Aorta (tissue), 5 donors: Measurements from ENCODE around the gene MFN2. TPM values are rescaled to one million over a fixed set of nuclear protein-coding genes. Genes with fewer than 3 reads are reported as not detected.
"Not testable (repeated sequence)": the region's sequence is repeated elsewhere in the genome, so short reads cannot be mapped to it uniquely, and the experiment has no call there.

ENCODE experiments used
- ATAC-seq: fragments of 200-7000 bp; cut with Tn5 transposase; one replicate; pipeline ENCODE4 v1.9.1; 2022; ENCODE audit warnings: moderate library complexity; ENCODE audit not compliant: low FRiP score
- DNase-seq, 2 donors: peaks; one replicate each; pipeline ENCODE4 v3.0.0-alpha.2; 2020
- H3K27ac ChIP-seq, 2 donors: one replicate each; pipeline ENCODE4 v1.5.1; 2013; ENCODE audit warnings: low read length in 2 of 2, mild to moderate bottlenecking in 2 of 2, moderate library complexity in 2 of 2, control low read depth in 1 of 2, inconsistent platforms in 1 of 2, low read depth in 1 of 2
- H3K27me3 ChIP-seq, 2 donors: one replicate each; pipeline ENCODE4 v1.6.1; 2013; ENCODE audit warnings: control low read depth in 1 of 2, low read length in 1 of 2, mild to moderate bottlenecking in 1 of 2, moderate library complexity in 1 of 2; ENCODE audit not compliant: insufficient read depth in 2 of 2, control insufficient read depth in 1 of 2
- H3K36me3 ChIP-seq, 2 donors: one replicate each; pipeline ENCODE4 v1.6.1; 2013; ENCODE audit warnings: control low read depth in 1 of 2, low read length in 1 of 2, mild to moderate bottlenecking in 1 of 2; ENCODE audit not compliant: insufficient read depth in 2 of 2, control insufficient read depth in 1 of 2
- H3K4me1 ChIP-seq, 2 donors: one replicate each; pipeline ENCODE4 v1.6.1; 2013; ENCODE audit warnings: low read length in 2 of 2, control low read depth in 1 of 2, mild to moderate bottlenecking in 1 of 2, moderate library complexity in 1 of 2; ENCODE audit not compliant: insufficient read depth in 2 of 2, control insufficient read depth in 1 of 2
- H3K4me3 ChIP-seq, 2 donors: one replicate each; pipeline ENCODE4 v1.5.1; 2013; ENCODE audit warnings: low read length in 2 of 2, control low read depth in 1 of 2, mild to moderate bottlenecking in 1 of 2
- H3K9me3 ChIP-seq: one replicate; pipeline ENCODE4 v1.6.1; 2013; ENCODE audit warnings: mild to moderate bottlenecking, low read length; ENCODE audit not compliant: control insufficient read depth
- WGBS, 2 donors: extraction: QIAGEN DNeasy Blood & Tissue Kit; methylation state at CpG; one replicate each; pipeline ENCODE4 v1.1.7; 2013; 5-methylcytosine and 5-hydroxymethylcytosine counted together
- intact Hi-C, 2 donors: fragments of 100-400 bp; cut with DNase I; formaldehyde crosslinking; loops; one replicate each; pipeline versions ENCODE4 v1.14.2 to v1.15.0; 2022
- long read RNA-seq, 2 donors: library from polyadenylated mRNA; unstranded; transcript quantifications; one replicate each; pipeline ENCODE4 v2.0.0, GENCODE V29; 2020 to 2021
- polyA plus RNA-seq, 2 donors: library from polyadenylated mRNA; stranded (reverse); fragments of 200-250 nt; gene quantifications; one replicate each; pipeline ENCODE4 v1.2.3, GENCODE V29; 2013
- total RNA-seq, 2 donors: library from RNA; stranded (reverse); fragmentation: NEBNext Ultra II Directional; extraction: Animal tissue kit (Norgen Biotek cat#: 25700); gene quantifications; one replicate each; pipeline ENCODE4 v1.2.1, GENCODE V29; 2021
- donor health status: healthy with polysubstance abuse.
- donor health status: Bipolar disorder and iron deficiency.
- donor health status: DM: no; HTN: no; CAD: no.
- donor health status: DM: no; HTN: no; CAD: no.
- donor health status: DM: yes; HTN: yes; CAD: no.

MFN2 gene
- 10 to 100 TPM; 57.1 TPM for total RNA-seq
- 10 to 100 TPM; 22.4 to 33.3 TPM for polyA plus RNA-seq
- long read RNA-seq, donor 1, full-length matches to known transcripts: 5 of 136 reads
- long read RNA-seq, donor 1, partial matches to known transcripts: 123 of 136 reads
- long read RNA-seq, donor 1, other reads (novel, unspliced or antisense): 8 of 136 reads
- long read RNA-seq, donor 2, full-length matches to known transcripts: 8 of 45 reads
- long read RNA-seq, donor 2, partial matches to known transcripts: 15 of 45 reads
- long read RNA-seq, donor 2, other reads (novel, unspliced or antisense): 22 of 45 reads

GRCh38 chr1:11979851-11980675 is at the start of gene MFN2:
MFN2 (plus strand) TSS chr1:11980444; CDS start chr1:11989169, 8,725 bp downstream.
- H3K27me3 ChIP-seq: no peaks in the 10 kb centered on the region
- H3K4me3 ChIP-seq: peak within 1 kb of the TSS; percentile 61 to 74
- intact Hi-C loops: loop anchor here in 1 of 2 donors (5.0 to 10.0 kb wide), 3 partner anchors 43 to 143 kb away; no protein-coding TSS in a partner anchor
- ATAC-seq (peak; percentile 97), DNase-seq (peak; percentile 98)
- H3K36me3 ChIP-seq: no peaks in the 10 kb centered on the region
- no peaks in the 10 kb centered on the region for H3K4me1 ChIP-seq
- 0 to 1% methylated on average over 66 to 74 of the region's 74 CpGs for WGBS, 2 donors
- H3K9me3 ChIP-seq: no peaks in the 10 kb centered on the region
- peak within 1 kb of the TSS; percentile 32 to 61 for H3K27ac ChIP-seq

GRCh38 chr1:11930571-11931445 is 49.4 kb upstream of the MFN2 start:
- no peak for DNase-seq
- H3K36me3 ChIP-seq: no peaks in the 10 kb centered on the region

GRCh38 chr1:11931845-11932244 is 48.4 kb upstream of the MFN2 start:
- 91 to 92% methylated on average over 10 of the region's 10 CpGs for WGBS, 2 donors
- Histone ChIP-seq H3K9me3 (no peaks in the 10 kb centered on the region), H3K4me3 (no peak overlapping the region), H3K27ac (no peak overlapping the region), H3K4me1 (peaks cover 0 to 2% of the 10 kb centered on the region in 2 donors), H3K27me3 (no peaks in the 10 kb centered on the region), H3K36me3 (no peaks in the 10 kb centered on the region)
- ATAC-seq (no peak), DNase-seq (no peak)
- intact Hi-C loops: no loop called here

More at GRCh38 chr1:11930571-11931445, 49.4 kb upstream of the MFN2 start:
- Histone ChIP-seq H3K4me1 (peaks cover 0 to 2% of the 10 kb centered on the region in 2 donors), H3K27ac (peak overlapping the region in 1 of 2 donors; percentile 18), H3K9me3 (no peaks in the 10 kb centered on the region), H3K27me3 (no peaks in the 10 kb centered on the region), H3K4me3 (no peak overlapping the region)
- WGBS, 2 donors: 53 to 55% methylated on average over 7 of the region's 7 CpGs
- no peak for ATAC-seq
- intact Hi-C loops: no loop called here

- Histone ChIP-seq H3K27ac (peak within 1 kb of the TSS in 1 of 2 donors; percentile 89), H3K4me1 (peaks cover 0 to 2% of the 10 kb centered on the region in 2 donors), H3K36me3 (no peaks in the 10 kb centered on the region), H3K27me3 (no peaks in the 10 kb centered on the region), H3K9me3 (no peaks in the 10 kb centered on the region), H3K4me3 (peak within 1 kb of the TSS; percentile 46 to 65)
- 0 to 1% methylated on average over 54 to 55 of the region's 55 CpGs for WGBS, 2 donors
- ATAC-seq: peak; percentile 96
- peak; percentile 96 to 97 for DNase-seq
- intact Hi-C loops: loop anchor here in 1 of 2 donors (5.0 kb wide), 1 partner anchor 48 kb away; the partner anchor contains the start of gene MFN2
Measured at GRCh38 chr1:11934302-11935056, 45.8 kb upstream of the MFN2 start, which contains the start of gene PLOD1. PLOD1 (plus strand) TSS chr1:11934717; CDS start chr1:11934780, 63 bp downstream.

GRCh38 chr1:11935057-11935412 is 45.2 kb upstream of the MFN2 start:
- WGBS, 2 donors: 4 to 5% methylated on average over 2 of the region's 2 CpGs
- Histone ChIP-seq H3K36me3 (no peaks in the 10 kb centered on the region), H3K9me3 (no peaks in the 10 kb centered on the region), H3K27ac (peak overlapping the region in 1 of 2 donors; percentile 22), H3K4me1 (peaks cover 0 to 1% of the 10 kb centered on the region in 2 donors), H3K4me3 (peak overlapping the region; percentile 46 to 65), H3K27me3 (no peaks in the 10 kb centered on the region)
- intact Hi-C loops: loop anchor here in 1 of 2 donors (5.0 kb wide), 1 partner anchor 47 kb away; the partner anchor contains the start of gene MFN2
- ATAC-seq: no peak
- no peak for DNase-seq

GRCh38 chr1:11935733-11936132 is 44.5 kb upstream of the MFN2 start:
- H3K27ac ChIP-seq, H3K27me3 ChIP-seq, H3K9me3 ChIP-seq, H3K4me3 ChIP-seq, DNase-seq, H3K4me1 ChIP-seq, ATAC-seq, H3K36me3 ChIP-seq: not testable (repeated sequence)
- intact Hi-C loops: loop anchor here in 1 of 2 donors (5.0 kb wide), 1 partner anchor 47 kb away; the partner anchor contains the start of gene MFN2
- WGBS, 2 donors: 90 to 93% methylated on average over 10 of the region's 10 CpGs

GRCh38 chr1:11938722-11939526 is 41.3 kb upstream of the MFN2 start:
- no peaks in the 10 kb centered on the region for H3K9me3 ChIP-seq
- WGBS, 2 donors: 55 to 61% methylated on average over 14 to 15 of the region's 15 CpGs
- no peaks in the 10 kb centered on the region for H3K4me1 ChIP-seq
- intact Hi-C loops: loop anchor here in 1 of 2 donors (5.0 kb wide), 1 partner anchor 43 kb away; the partner anchor contains the start of gene MFN2
- DNase-seq: no peak
- H3K27me3 ChIP-seq: no peaks in the 10 kb centered on the region
- no peak overlapping the region for H3K27ac ChIP-seq
- ATAC-seq: no peak
- H3K4me3 ChIP-seq: no peak overlapping the region
- H3K36me3 ChIP-seq: no peaks in the 10 kb centered on the region
